ENCODE measurements around the gene CELF1.
"Not testable (repeated sequence)": the region's sequence is repeated elsewhere in the genome, so short reads cannot be mapped to it uniquely, and the experiment has no call there.

CELF1 gene

DNA sequence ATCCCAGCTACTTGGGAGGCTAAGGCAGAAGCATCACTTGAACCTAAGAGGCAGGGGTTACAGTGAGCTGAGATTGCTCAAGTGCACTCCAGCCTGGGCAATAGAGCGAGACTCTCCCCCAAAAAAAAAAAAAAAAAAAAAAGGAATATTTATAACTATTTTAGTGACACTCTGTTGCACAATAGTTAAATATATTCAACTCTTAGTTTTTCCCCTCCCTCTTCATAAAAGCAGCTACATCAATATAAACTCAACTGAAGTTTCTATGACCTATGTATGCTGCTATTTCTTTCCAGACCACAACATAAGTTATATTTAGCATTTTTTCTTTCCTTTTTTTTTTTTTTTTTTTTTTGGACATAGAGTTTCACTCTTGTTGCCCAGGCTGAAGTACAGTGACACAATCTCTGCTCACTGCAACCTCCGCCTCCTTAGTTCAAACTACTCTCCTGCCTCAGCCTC, 19.2 kb downstream of the CELF1 start:
- Histone ChIP-seq H3K9me2 (ENCODE audit: low read depth, low read length) (no peaks in the 10 kb centered on the region), H3K9ac (ENCODE audit: low read length) (no peak overlapping the region), H3K4me2 (ENCODE audit: low read length) (no peak overlapping the region), H3K4me3 (ENCODE audit: low read depth, low read length, poor library complexity, severe bottlenecking) (no peak overlapping the region), H3K27ac (ENCODE audit: low read depth, low read length, poor library complexity, severe bottlenecking) (no peak overlapping the region), H3F3A (ENCODE audit: insufficient read depth, low read length) (no peaks in the 10 kb centered on the region), H3K4me1 (ENCODE audit: insufficient read depth, low read length, severe bottlenecking) (peaks cover 34% of the 10 kb centered on the region), H4K20me1 (ENCODE audit: insufficient read depth, low read length) (peaks cover 7% of the 10 kb centered on the region; the same call in 1 of the 2 replicates), H2AFZ (ENCODE audit: low read length) (no peak overlapping the region), H3K9me3 (ENCODE audit: low read length) (no peaks in the 10 kb centered on the region), H3K36me3 (ENCODE audit: insufficient read depth, low read length) (peaks cover 16% of the 10 kb centered on the region; the same call in 1 of the 2 replicates), H3K27me3 (ENCODE audit: insufficient read depth, low read length) (no peaks in the 10 kb centered on the region), H3K79me2 (ENCODE audit: insufficient read depth, low read length) (peaks cover 100% of the 10 kb centered on the region)
- TF ChIP-seq EZH2 (IDR thresholded peaks at IDR 0.05; ENCODE audit: borderline replicate concordance, low read length): no peak
- TF ChIP-seq, protein P1, sequence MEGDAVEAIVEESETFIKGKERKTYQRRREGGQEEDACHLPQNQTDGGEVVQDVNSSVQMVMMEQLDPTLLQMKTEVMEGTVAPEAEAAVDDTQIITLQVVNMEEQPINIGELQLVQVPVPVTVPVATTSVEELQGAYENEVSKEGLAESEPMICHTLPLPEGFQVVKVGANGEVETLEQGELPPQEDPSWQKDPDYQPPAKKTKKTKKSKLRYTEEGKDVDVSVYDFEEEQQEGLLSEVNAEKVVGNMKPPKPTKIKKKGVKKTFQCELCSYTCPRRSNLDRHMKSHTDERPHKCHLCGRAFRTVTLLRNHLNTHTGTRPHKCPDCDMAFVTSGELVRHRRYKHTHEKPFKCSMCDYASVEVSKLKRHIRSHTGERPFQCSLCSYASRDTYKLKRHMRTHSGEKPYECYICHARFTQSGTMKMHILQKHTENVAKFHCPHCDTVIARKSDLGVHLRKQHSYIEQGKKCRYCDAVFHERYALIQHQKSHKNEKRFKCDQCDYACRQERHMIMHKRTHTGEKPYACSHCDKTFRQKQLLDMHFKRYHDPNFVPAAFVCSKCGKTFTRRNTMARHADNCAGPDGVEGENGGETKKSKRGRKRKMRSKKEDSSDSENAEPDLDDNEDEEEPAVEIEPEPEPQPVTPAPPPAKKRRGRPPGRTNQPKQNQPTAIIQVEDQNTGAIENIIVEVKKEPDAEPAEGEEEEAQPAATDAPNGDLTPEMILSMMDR (IDR thresholded peaks at IDR 0.05; ENCODE audit: low read length): no peak

DNA sequence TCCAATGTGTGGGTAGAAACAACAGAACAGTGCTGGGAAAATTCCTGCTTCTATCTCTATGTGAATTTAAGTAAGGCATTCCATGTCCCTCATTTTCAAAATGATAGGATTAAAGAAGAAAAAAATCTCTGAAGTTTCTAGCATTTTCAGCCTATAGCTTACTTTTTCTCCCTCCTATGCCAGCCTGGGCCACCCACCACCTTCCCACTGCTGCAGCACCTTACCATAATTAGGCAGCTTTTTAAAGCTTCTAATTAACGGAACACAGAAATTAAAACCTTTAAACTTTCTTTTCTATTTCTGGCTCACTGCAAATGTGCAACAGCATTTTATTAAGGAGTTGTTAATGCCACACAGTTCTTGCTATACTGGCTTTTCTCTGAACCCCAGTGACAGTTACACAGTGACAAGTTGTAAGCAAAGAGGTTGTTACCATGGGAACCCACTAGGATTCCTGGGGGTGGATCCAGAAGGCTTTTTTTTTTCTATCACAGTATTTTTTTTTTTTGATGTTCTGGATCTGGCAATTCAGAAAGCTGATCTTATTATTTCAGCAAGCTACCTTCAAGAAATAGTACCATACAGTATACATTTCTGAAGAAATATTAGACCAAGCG, 20.2 kb downstream of the CELF1 start:
- Histone ChIP-seq H3K4me2 (ENCODE audit: low read length) (no peak overlapping the region), H3K27ac (ENCODE audit: low read depth, low read length, poor library complexity, severe bottlenecking) (no peak overlapping the region), H3K36me3 (ENCODE audit: insufficient read depth, low read length) (peaks cover 18% of the 10 kb centered on the region; the same call in 1 of the 2 replicates), H3F3A (ENCODE audit: insufficient read depth, low read length) (no peaks in the 10 kb centered on the region), H3K9me2 (ENCODE audit: low read depth, low read length) (no peaks in the 10 kb centered on the region), H2AFZ (ENCODE audit: low read length) (no peak overlapping the region), H4K20me1 (ENCODE audit: insufficient read depth, low read length) (peaks cover 7% of the 10 kb centered on the region; the same call in 1 of the 2 replicates), H3K27me3 (ENCODE audit: insufficient read depth, low read length) (no peaks in the 10 kb centered on the region), H3K9ac (ENCODE audit: low read length) (no peak overlapping the region; the same call in 1 of the 2 replicates), H3K4me3 (ENCODE audit: low read depth, low read length, poor library complexity, severe bottlenecking) (no peak overlapping the region), H3K79me2 (ENCODE audit: insufficient read depth, low read length) (peaks cover 100% of the 10 kb centered on the region), H3K9me3 (ENCODE audit: low read length) (no peaks in the 10 kb centered on the region), H3K4me1 (ENCODE audit: insufficient read depth, low read length, severe bottlenecking) (peaks cover 35% of the 10 kb centered on the region)
- TF ChIP-seq EZH2 (IDR thresholded peaks at IDR 0.05; ENCODE audit: borderline replicate concordance, low read length): no peak
- TF ChIP-seq, protein P1 (IDR thresholded peaks at IDR 0.05; ENCODE audit: low read length): no peak

DNA sequence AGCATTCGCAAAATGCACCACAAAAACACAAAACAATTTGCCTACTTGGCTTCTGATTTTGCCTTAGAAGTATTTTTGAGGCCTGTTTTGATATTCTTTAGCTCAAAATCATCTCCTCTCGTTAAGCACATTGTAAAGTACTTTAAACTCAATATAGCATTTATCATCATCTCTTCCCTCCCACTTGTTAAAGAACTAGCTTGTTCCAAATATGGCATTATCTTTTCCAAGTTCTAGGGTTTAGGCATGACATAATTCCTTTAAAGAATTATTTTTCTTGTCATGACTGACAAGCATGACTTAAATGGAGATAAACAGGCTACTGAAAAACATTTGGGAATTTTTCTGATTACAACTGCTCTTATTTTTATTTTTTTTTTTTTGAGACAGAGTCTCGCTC, 21.3 kb downstream of the CELF1 start:
- H4K20me1 ChIP-seq (ENCODE audit: insufficient read depth, low read length): peaks cover 4% of the 10 kb centered on the region; the same call in 1 of the 2 replicates
- peaks cover 17% of the 10 kb centered on the region; the same call in 1 of the 2 replicates for H3K36me3 ChIP-seq (ENCODE audit: insufficient read depth, low read length)
- no peaks in the 10 kb centered on the region for H3K9me2 ChIP-seq (ENCODE audit: low read depth, low read length)
- peaks cover 45% of the 10 kb centered on the region for H3K4me1 ChIP-seq (ENCODE audit: insufficient read depth, low read length, severe bottlenecking)
- no peaks in the 10 kb centered on the region for H3K27me3 ChIP-seq (ENCODE audit: insufficient read depth, low read length)
- H3F3A ChIP-seq (ENCODE audit: insufficient read depth, low read length): no peaks in the 10 kb centered on the region
- H3K9me3 ChIP-seq (ENCODE audit: low read length): no peaks in the 10 kb centered on the region
- H3K79me2 ChIP-seq (ENCODE audit: insufficient read depth, low read length): peaks cover 100% of the 10 kb centered on the region
- no peak overlapping the region for H2AFZ ChIP-seq (ENCODE audit: low read length)
- no peak overlapping the region for H3K27ac ChIP-seq (ENCODE audit: low read depth, low read length, poor library complexity, severe bottlenecking)
- H3K4me2 ChIP-seq (ENCODE audit: low read length): no peak overlapping the region
- no peak for TF ChIP-seq EZH2 (IDR thresholded peaks at IDR 0.05; ENCODE audit: borderline replicate concordance, low read length)
- TF ChIP-seq, protein P1 (IDR thresholded peaks at IDR 0.05; ENCODE audit: low read length): no peak
- no peak overlapping the region for H3K9ac ChIP-seq (ENCODE audit: low read length)
- H3K4me3 ChIP-seq (ENCODE audit: low read depth, low read length, poor library complexity, severe bottlenecking): no peak overlapping the region

DNA sequence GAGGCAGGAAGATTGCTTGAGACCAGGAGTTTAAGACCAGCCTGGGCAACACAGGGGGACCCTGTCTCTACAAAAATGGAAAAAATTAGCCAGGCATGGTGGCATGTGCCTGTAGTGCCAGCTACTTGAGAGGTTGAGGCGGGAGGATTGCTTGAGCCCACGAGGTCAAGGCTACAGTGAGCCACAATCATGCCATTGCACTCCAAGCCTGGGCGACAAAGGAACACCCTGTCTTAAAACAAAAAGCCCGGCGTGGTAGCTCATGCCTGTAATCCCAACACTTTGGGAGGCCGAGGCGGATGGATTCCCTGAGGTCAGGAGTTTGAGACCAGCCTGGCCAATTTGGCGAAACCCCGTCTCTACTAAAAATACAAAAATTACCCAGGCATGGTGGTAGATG, 22.2 kb downstream of the CELF1 start:
- not testable (repeated sequence) for H3K9ac ChIP-seq (ENCODE audit: low read length); H4K20me1 ChIP-seq (ENCODE audit: insufficient read depth, low read length); H3K4me2 ChIP-seq (ENCODE audit: low read length); H3K4me3 ChIP-seq (ENCODE audit: low read depth, low read length, poor library complexity, severe bottlenecking); H2AFZ ChIP-seq (ENCODE audit: low read length); H3K27ac ChIP-seq (ENCODE audit: low read depth, low read length, poor library complexity, severe bottlenecking); H3K9me2 ChIP-seq (ENCODE audit: low read depth, low read length); H3K9me3 ChIP-seq (ENCODE audit: low read length); H3F3A ChIP-seq (ENCODE audit: insufficient read depth, low read length); H3K27me3 ChIP-seq (ENCODE audit: insufficient read depth, low read length)
- H3K79me2 ChIP-seq (ENCODE audit: insufficient read depth, low read length): peaks cover 100% of the 10 kb centered on the region
- H3K4me1 ChIP-seq (ENCODE audit: insufficient read depth, low read length, severe bottlenecking): peaks cover 54% of the 10 kb centered on the region
- H3K36me3 ChIP-seq (ENCODE audit: insufficient read depth, low read length): peaks cover 20% of the 10 kb centered on the region; the same call in 1 of the 2 replicates
